Measurements from ENCODE around the gene KRT14.

GRCh38 chr17:41549596-41550039 lies 37.1 kb downstream of the KRT14 start:
- TF ChIP-seq CTCF (IDR thresholded peaks at IDR 0.05; ENCODE audit: low read length): no peak
- TF ChIP-seq EZH2phosphoT487 (IDR thresholded peaks at IDR 0.05; ENCODE audit: low read length): no peak
